Gastroesophageal sphincter (tissue), 4 donors: ENCODE results near the gene CD248. TPM values are rescaled to one million over a fixed set of nuclear protein-coding genes. Genes with fewer than 3 reads are reported as not detected.

ENCODE experiments used
- ATAC-seq: fragments of 150-250 bp; one replicate; pipeline ENCODE4 v1.9.1; 2016; ENCODE audit warnings: mild to moderate bottlenecking, moderate library complexity
- H3K27ac ChIP-seq, 4 donors: fragments of 200-600 bp; sonication (generic) in 3 of 4; 1 replicate in 3 of 4; 2 replicates in 1 of 4; pipeline ENCODE4 v1.5.1; 2016 to 2019
- H3K27me3 ChIP-seq: fragments of 200-600 bp; sonication (generic); one replicate; pipeline ENCODE4 v1.5.1; 2019
- H3K36me3 ChIP-seq, 2 donors: fragments of 200-600 bp; sonication (generic); one replicate each; pipeline ENCODE4 v1.5.1; 2019; ENCODE audit warnings: control low read depth in 1 of 2
- H3K4me1 ChIP-seq, 3 donors: fragments of 200-600 bp; sonication (generic); 1 replicate in 2 of 3; 2 replicates in 1 of 3; pipeline ENCODE4 v1.5.1; 2016 to 2019; ENCODE audit warnings: control low read depth in 2 of 3
- H3K4me3 ChIP-seq, 2 donors: fragments of 200-600 bp; sonication (generic); one replicate each; pipeline ENCODE4 v1.5.1; 2019; ENCODE audit warnings: mild to moderate bottlenecking in 1 of 2, moderate library complexity in 1 of 2
- H3K9me3 ChIP-seq, 3 donors: fragments of 200-600 bp; sonication (generic); one replicate each; pipeline ENCODE4 v1.5.1; 2017 to 2019; ENCODE audit warnings: control low read depth in 2 of 3
- CTCF ChIP-seq, 4 experiments: fragments of 200-600 bp in 2 of 4; fragments of 450-650 bp in 2 of 4; sonication (generic) in 1 of 4; IDR thresholded peaks; one replicate each; pipeline ENCODE4 v1.5.1; 2017 to 2019; ENCODE audit warnings: antibody characterized with exemption in 4 of 4, mild to moderate bottlenecking in 2 of 4, moderate library complexity in 2 of 4
- EP300 ChIP-seq: sonication (generic); formaldehyde crosslinking; IDR thresholded peaks from one replicate; pipeline ENCODE4 v1.6.1; 2017; ENCODE audit warnings: antibody characterized with exemption, mild to moderate bottlenecking
- POLR2A ChIP-seq, 2 donors: fragments of 450-650 bp; IDR thresholded peaks; one replicate each; pipeline ENCODE4 v1.6.1; 2017; ENCODE audit warnings: antibody characterized with exemption in 2 of 2, mild to moderate bottlenecking in 2 of 2, moderate library complexity in 1 of 2
- POLR2AphosphoS5 ChIP-seq: sonication (generic); formaldehyde crosslinking; IDR thresholded peaks from one replicate; pipeline ENCODE4 v1.6.1; 2017; ENCODE audit warnings: antibody characterized with exemption
- WGBS, 2 donors: methylation state at CpG; one replicate each; pipeline ENCODE4 v1.1.5; 2018; ENCODE audit warnings: low coverage in 1 of 2; 5-methylcytosine and 5-hydroxymethylcytosine counted together
- total RNA-seq, 4 donors: library from RNA; depleted of rRNA; stranded (reverse); fragments of >200 nt; gene quantifications; one replicate each; pipeline ENCODE4 v1.1.0, GENCODE V29; 2016

Gene CD248
- 10 to 100 TPM; 23.1 to 68.2 (median 27.0) TPM for total RNA-seq

- no peaks in the 10 kb centered on the region for H3K36me3 ChIP-seq
- WGBS, 2 donors, result no CpG with 5 or more reads among the region's 29 CpGs
- H3K4me1 ChIP-seq, result peaks cover 0 to 69% (median 29%) of the 10 kb centered on the region in 3 donors
- TF ChIP-seq CTCF (IDR thresholded peaks at IDR 0.05), result no peak
- TF ChIP-seq POLR2AphosphoS5, result no peak
- peak in 1 of 2 donors; percentile 31 for TF ChIP-seq POLR2A (IDR thresholded peaks at IDR 0.05)
- H3K27ac ChIP-seq, result peak within 1 kb of the TSS; percentile 14 to 96 (median 92)
- H3K27me3 ChIP-seq, result peaks cover 10% of the 10 kb centered on the region
- no peaks in the 10 kb centered on the region for H3K9me3 ChIP-seq
- peak within 1 kb of the TSS; percentile 34 to 55 for H3K4me3 ChIP-seq
- peak; percentile 28 for ATAC-seq
Measured at GRCh38 chr11:66316849-66317251, at the start of gene CD248. CD248 (minus strand) TSS chr11:66317044; CDS start chr11:66317027, 17 bp downstream.

GRCh38 chr11:66365711-66366619 is 49.1 kb upstream of the CD248 start:
- Histone ChIP-seq H3K9me3 (no peaks in the 10 kb centered on the region), H3K27me3 (no peaks in the 10 kb centered on the region), H3K4me1 (peaks cover 0 to 10% (median 2%) of the 10 kb centered on the region in 3 donors), H3K4me3 (no peak overlapping the region), H3K36me3 (no peaks in the 10 kb centered on the region), H3K27ac (no peak overlapping the region)
- 51% methylated on average over 5 of the region's 14 CpGs; no CpG with 5 or more reads in 1 of the 2 donors for WGBS, 2 donors
- no peak for TF ChIP-seq POLR2AphosphoS5
- TF ChIP-seq CTCF (IDR thresholded peaks at IDR 0.05), result no peak
- no peak for TF ChIP-seq EP300
- TF ChIP-seq POLR2A (IDR thresholded peaks at IDR 0.05), result no peak
- no peak for ATAC-seq

- H3K27me3 ChIP-seq, result no peaks in the 10 kb centered on the region
- H3K36me3 ChIP-seq, result no peaks in the 10 kb centered on the region
- peaks cover 0 to 4% (median 0%) of the 10 kb centered on the region in 3 donors for H3K4me1 ChIP-seq
- no peak overlapping the region for H3K27ac ChIP-seq
- WGBS, 2 donors, result 90 to 100% methylated on average over 2 to 3 of the region's 6 CpGs
- no peak overlapping the region for H3K4me3 ChIP-seq
- ATAC-seq, result no peak
- TF ChIP-seq EP300, result no peak
- TF ChIP-seq POLR2A (IDR thresholded peaks at IDR 0.05), result no peak
- TF ChIP-seq POLR2AphosphoS5, result no peak
- TF ChIP-seq CTCF (IDR thresholded peaks at IDR 0.05), result no peak
- no peaks in the 10 kb centered on the region for H3K9me3 ChIP-seq
Measured at GRCh38 chr11:66365166-66365565, 48.3 kb upstream of the CD248 start.

GRCh38 chr11:66363805-66364535 is 47.1 kb upstream of the CD248 start:
- Histone ChIP-seq H3K9me3 (no peaks in the 10 kb centered on the region), H3K4me3 (no peak overlapping the region), H3K27me3 (no peaks in the 10 kb centered on the region), H3K27ac (no peak overlapping the region), H3K4me1 (no peaks in the 10 kb centered on the region), H3K36me3 (no peaks in the 10 kb centered on the region)
- no peak for ATAC-seq
- no peak for TF ChIP-seq EP300
- peak in 1 of 4 experiments; percentile 46 for TF ChIP-seq CTCF (IDR thresholded peaks at IDR 0.05)
- no peak for TF ChIP-seq POLR2A (IDR thresholded peaks at IDR 0.05)
- no peak for TF ChIP-seq POLR2AphosphoS5
- WGBS, 2 donors, result 60 to 65% methylated on average over 5 to 8 of the region's 15 CpGs
